Panc1 (cell line): ENCODE data around the gene MS4A15. TPM values are rescaled to one million over a fixed set of nuclear protein-coding genes. Genes with fewer than 3 reads are reported as not detected.

Experiments used
- ATAC-seq: fragments of 200-7000 bp; cut with Tn5 transposase; 2 replicates; pipeline ENCODE4 v1.9.1; 2020; ENCODE audit warnings: mild to moderate bottlenecking, moderate library complexity
- BruUV-seq: library from RNA; stranded (reverse); fragments of 400-500 nt; replicated peaks from 2 replicates; lab custom pipeline; 2021; lab: Mats Ljungman, UMichigan
- CTCF ChIA-PET: fragments of 300-600 bp; sonication (Branson Sonifier 250); formaldehyde crosslinking; loops from one replicate; lab custom pipeline; 2022; ENCODE audit warnings: antibody characterized with exemption; lab: Charles Lee
- POLR2A ChIA-PET: fragments of 300-600 bp; sonication (Branson Sonifier 250); formaldehyde crosslinking; loops from one replicate; lab custom pipeline; 2022; ENCODE audit warnings: antibody characterized with exemption; lab: Charles Lee
- DNase-seq: peaks from one replicate; pipeline ENCODE4 v3.0.0-alpha.2; 2010; ENCODE audit warnings: low read depth, low spot score
- H3K27ac ChIP-seq: 2 replicates; pipeline ENCODE4 v1.5.1; 2011; ENCODE audit warnings: mild to moderate bottlenecking, low read length, inconsistent platforms
- H3K27me3 ChIP-seq: fragments of 200-500 bp; sonication (Bioruptor generic); 2 replicates; pipeline ENCODE4 v1.6.0; 2014; ENCODE audit warnings: low read length, inconsistent platforms; ENCODE audit not compliant: control insufficient read depth, insufficient read depth
- H3K36me3 ChIP-seq: fragments of 200-500 bp; sonication (Bioruptor generic); 2 replicates; pipeline ENCODE4 v1.5.1; 2014; ENCODE audit warnings: inconsistent platforms, mild to moderate bottlenecking, low read length, moderate library complexity; ENCODE audit not compliant: control insufficient read depth, insufficient read depth
- H3K4me1 ChIP-seq: 2 replicates; pipeline ENCODE4 v1.5.1; 2011; ENCODE audit warnings: inconsistent platforms, mild to moderate bottlenecking, low read length, moderate library complexity; ENCODE audit not compliant: control insufficient read depth, insufficient read depth
- H3K4me3 ChIP-seq, 2 experiments: 2 replicates each; pipeline ENCODE4 v1.5.1; 2011 to 2012; ENCODE audit warnings: low read depth in 2 of 2, low read length in 2 of 2, mild to moderate bottlenecking in 2 of 2, inconsistent platforms in 1 of 2, moderate library complexity in 1 of 2
- H3K9me3 ChIP-seq: fragments of 200-500 bp; sonication (Bioruptor generic); 2 replicates; pipeline ENCODE4 v1.5.1; 2014; ENCODE audit warnings: low read depth, mild to moderate bottlenecking, inconsistent platforms, low read length, moderate library complexity; ENCODE audit not compliant: control insufficient read depth, insufficient read depth
- POLR2AphosphoS5 ChIP-seq: IDR thresholded peaks from 2 replicates; pipeline ENCODE4 v1.6.1; 2012; ENCODE audit warnings: mild to moderate bottlenecking, low read depth, low read length, moderate library complexity
- SIN3A ChIP-seq: IDR thresholded peaks from 2 replicates; pipeline ENCODE4 v1.6.1; 2012; ENCODE audit warnings: low read depth, mild to moderate bottlenecking, low read length, moderate library complexity, borderline replicate concordance; ENCODE audit not compliant: insufficient read depth
- TCF7L2 ChIP-seq: IDR thresholded peaks from 2 replicates; pipeline ENCODE4 v1.6.1; 2011; ENCODE audit warnings: mild to moderate bottlenecking, low read depth, low read length, inconsistent platforms
- in situ Hi-C: cut with HindIII; loops from 2 replicates; pipeline ENCODE4 v1.10.0; 2016; ENCODE audit warnings: low sequenced_read_pairs, low pct_unique_long_range_greater_than_20kb
- intact Hi-C: fragments of 100-400 bp; cut with micrococcal nuclease; formaldehyde crosslinking; loops from one replicate; pipeline ENCODE4 v1.10.0; 2022; ENCODE audit not compliant: unreplicated experiment
- total RNA-seq: library from RNA; stranded (reverse); gene quantifications from one replicate; pipeline ENCODE4 v1.2.1, GENCODE V29; 2021; ENCODE audit not compliant: unreplicated experiment
- TF ChIP-seq, protein P1 (sequence below): fragments of 450-650 bp; IDR thresholded peaks from 2 replicates; pipeline ENCODE4 v1.5.1; 2017; ENCODE audit warnings: mild to moderate bottlenecking
- TF ChIP-seq, protein P2 (sequence below), 2 experiments: IDR thresholded peaks; 2 replicates each; pipeline ENCODE4 v1.6.1; 2011 to 2012; ENCODE audit warnings: low read depth in 2 of 2, control low read depth in 1 of 2, low read length in 1 of 2, mild to moderate bottlenecking in 1 of 2, moderate library complexity in 1 of 2; ENCODE audit not compliant: insufficient read depth in 1 of 2

The MS4A15 gene
- total RNA-seq, 1 experiment from 2014 or later: not detected

DNA sequence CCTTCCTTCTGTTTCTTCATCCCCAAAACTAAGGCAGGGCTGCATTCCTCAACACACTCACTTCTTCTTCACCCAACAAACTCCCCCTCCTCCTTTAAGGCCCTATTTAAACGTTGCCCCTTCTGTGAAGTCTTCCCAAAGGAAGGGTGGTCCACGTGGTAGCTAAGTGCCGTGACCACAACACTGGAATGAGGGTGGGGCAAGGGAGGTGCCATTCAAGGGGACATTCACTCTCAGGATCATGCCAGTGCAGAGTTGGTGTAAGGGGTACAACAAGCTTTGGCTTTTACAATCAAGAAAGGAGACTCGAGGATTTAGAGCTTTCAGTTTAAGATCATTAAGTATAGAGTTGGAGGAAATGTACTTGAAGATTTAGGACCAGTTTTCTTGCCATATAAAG is 20.4 kb downstream of the MS4A15 start:
- CTCF ChIA-PET: interaction anchor here (0.9 kb wide), 1 partner anchor 128 kb away, joined by 3 read pairs; no protein-coding TSS in a partner anchor
- TF ChIP-seq TCF7L2 (no peak), POLR2AphosphoS5 (no peak), SIN3A (no peak)
- TF ChIP-seq, protein P1, sequence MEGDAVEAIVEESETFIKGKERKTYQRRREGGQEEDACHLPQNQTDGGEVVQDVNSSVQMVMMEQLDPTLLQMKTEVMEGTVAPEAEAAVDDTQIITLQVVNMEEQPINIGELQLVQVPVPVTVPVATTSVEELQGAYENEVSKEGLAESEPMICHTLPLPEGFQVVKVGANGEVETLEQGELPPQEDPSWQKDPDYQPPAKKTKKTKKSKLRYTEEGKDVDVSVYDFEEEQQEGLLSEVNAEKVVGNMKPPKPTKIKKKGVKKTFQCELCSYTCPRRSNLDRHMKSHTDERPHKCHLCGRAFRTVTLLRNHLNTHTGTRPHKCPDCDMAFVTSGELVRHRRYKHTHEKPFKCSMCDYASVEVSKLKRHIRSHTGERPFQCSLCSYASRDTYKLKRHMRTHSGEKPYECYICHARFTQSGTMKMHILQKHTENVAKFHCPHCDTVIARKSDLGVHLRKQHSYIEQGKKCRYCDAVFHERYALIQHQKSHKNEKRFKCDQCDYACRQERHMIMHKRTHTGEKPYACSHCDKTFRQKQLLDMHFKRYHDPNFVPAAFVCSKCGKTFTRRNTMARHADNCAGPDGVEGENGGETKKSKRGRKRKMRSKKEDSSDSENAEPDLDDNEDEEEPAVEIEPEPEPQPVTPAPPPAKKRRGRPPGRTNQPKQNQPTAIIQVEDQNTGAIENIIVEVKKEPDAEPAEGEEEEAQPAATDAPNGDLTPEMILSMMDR: no peak
- TF ChIP-seq, protein P2, sequence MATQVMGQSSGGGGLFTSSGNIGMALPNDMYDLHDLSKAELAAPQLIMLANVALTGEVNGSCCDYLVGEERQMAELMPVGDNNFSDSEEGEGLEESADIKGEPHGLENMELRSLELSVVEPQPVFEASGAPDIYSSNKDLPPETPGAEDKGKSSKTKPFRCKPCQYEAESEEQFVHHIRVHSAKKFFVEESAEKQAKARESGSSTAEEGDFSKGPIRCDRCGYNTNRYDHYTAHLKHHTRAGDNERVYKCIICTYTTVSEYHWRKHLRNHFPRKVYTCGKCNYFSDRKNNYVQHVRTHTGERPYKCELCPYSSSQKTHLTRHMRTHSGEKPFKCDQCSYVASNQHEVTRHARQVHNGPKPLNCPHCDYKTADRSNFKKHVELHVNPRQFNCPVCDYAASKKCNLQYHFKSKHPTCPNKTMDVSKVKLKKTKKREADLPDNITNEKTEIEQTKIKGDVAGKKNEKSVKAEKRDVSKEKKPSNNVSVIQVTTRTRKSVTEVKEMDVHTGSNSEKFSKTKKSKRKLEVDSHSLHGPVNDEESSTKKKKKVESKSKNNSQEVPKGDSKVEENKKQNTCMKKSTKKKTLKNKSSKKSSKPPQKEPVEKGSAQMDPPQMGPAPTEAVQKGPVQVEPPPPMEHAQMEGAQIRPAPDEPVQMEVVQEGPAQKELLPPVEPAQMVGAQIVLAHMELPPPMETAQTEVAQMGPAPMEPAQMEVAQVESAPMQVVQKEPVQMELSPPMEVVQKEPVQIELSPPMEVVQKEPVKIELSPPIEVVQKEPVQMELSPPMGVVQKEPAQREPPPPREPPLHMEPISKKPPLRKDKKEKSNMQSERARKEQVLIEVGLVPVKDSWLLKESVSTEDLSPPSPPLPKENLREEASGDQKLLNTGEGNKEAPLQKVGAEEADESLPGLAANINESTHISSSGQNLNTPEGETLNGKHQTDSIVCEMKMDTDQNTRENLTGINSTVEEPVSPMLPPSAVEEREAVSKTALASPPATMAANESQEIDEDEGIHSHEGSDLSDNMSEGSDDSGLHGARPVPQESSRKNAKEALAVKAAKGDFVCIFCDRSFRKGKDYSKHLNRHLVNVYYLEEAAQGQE (IDR thresholded peaks at IDR 0.05; ENCODE audit: insufficient read depth in 1 of 2, low read depth in 2 of 2, low read length in 1 of 2): no peak
- in situ Hi-C loops (no loop called here), intact Hi-C loops (loop anchor here (5.0 kb wide), 2 partner anchors 45 to 110 kb away; no protein-coding TSS in a partner anchor)
- H3K27ac ChIP-seq: no peak overlapping the region
- no peaks in the 10 kb centered on the region for H3K9me3 ChIP-seq
- DNase-seq (no peak), ATAC-seq (no peak)
- H3K36me3 ChIP-seq: no peaks in the 10 kb centered on the region
- no peaks in the 10 kb centered on the region for H3K4me1 ChIP-seq
- no peak overlapping the region for H3K4me3 ChIP-seq
- no peaks in the 10 kb centered on the region for H3K27me3 ChIP-seq
- POLR2A ChIA-PET: no interaction called here
- BruUV-seq: no TSS peak

DNA sequence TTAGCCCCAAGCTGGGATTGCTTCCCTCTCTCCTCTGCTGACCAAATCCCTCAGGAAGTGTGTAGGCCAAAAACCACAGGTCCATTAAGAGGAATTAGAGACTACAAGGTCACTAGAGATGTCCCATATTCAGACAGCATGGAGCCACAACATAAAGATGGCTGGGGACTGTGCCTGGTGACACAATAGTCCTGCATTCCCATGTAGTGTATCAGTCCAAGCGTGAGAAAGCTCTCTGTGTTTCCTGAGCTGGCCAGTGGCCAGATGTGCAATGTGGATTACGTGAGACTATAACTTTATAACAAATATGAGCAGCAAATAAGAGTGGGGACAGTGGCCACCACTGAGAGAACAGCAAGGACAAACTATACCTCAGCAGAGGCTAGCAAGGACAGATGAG is 20.9 kb downstream of the MS4A15 start:
- ATAC-seq: no peak
- CTCF ChIA-PET: interaction anchor here (0.9 kb wide), 1 partner anchor 127 kb away, joined by 3 read pairs; no protein-coding TSS in a partner anchor
- no peak for DNase-seq
- no peaks in the 10 kb centered on the region for H3K4me1 ChIP-seq
- BruUV-seq: no TSS peak
- H3K9me3 ChIP-seq: no peaks in the 10 kb centered on the region
- H3K27ac ChIP-seq: no peak overlapping the region
- no peaks in the 10 kb centered on the region for H3K27me3 ChIP-seq
- TF ChIP-seq POLR2AphosphoS5 (no peak), TCF7L2 (no peak), SIN3A (no peak)
- TF ChIP-seq, protein P2 (IDR thresholded peaks at IDR 0.05; ENCODE audit: insufficient read depth in 1 of 2, low read depth in 2 of 2, low read length in 1 of 2): no peak
- TF ChIP-seq, protein P1: no peak
- H3K4me3 ChIP-seq: no peak overlapping the region
- POLR2A ChIA-PET: no interaction called here
- in situ Hi-C loops (no loop called here), intact Hi-C loops (loop anchor here (5.0 kb wide), 2 partner anchors 45 to 110 kb away; no protein-coding TSS in a partner anchor)
- H3K36me3 ChIP-seq: no peaks in the 10 kb centered on the region
